Uterus (tissue), 4 donors: ENCODE data around the gene OGG1. TPM values are rescaled to one million over a fixed set of nuclear protein-coding genes. Genes with fewer than 3 reads are reported as not detected.

Source experiments
- DNase-seq, 2 donors: peaks; one replicate each; pipeline ENCODE4 v3.0.0-alpha.2; 2019 to 2020
- H3K27ac ChIP-seq, 2 donors: fragments of 200-600 bp; sonication (generic); 1 replicate in 1 of 2; 2 replicates in 1 of 2; pipeline ENCODE4 v1.5.1; 2016 to 2018
- H3K27me3 ChIP-seq, 2 donors: fragments of 200-600 bp; sonication (generic); one replicate each; pipeline ENCODE4 v1.5.1; 2018 to 2019; ENCODE audit warnings: control low read depth in 1 of 2
- H3K36me3 ChIP-seq, 2 donors: fragments of 200-600 bp; sonication (generic); one replicate each; pipeline ENCODE4 v1.5.1; 2019; ENCODE audit warnings: control low read depth in 1 of 2
- H3K4me1 ChIP-seq, 2 donors: fragments of 200-600 bp; sonication (generic); one replicate each; pipeline ENCODE4 v1.5.1; 2018 to 2019; ENCODE audit warnings: control low read depth in 1 of 2
- H3K4me3 ChIP-seq, 2 donors: fragments of 200-600 bp; sonication (generic); 1 replicate in 1 of 2; 2 replicates in 1 of 2; pipeline ENCODE4 v1.5.1; 2018 to 2019; ENCODE audit warnings: mild to moderate bottlenecking in 1 of 2
- H3K9me3 ChIP-seq, 2 donors: fragments of 200-600 bp; sonication (generic); one replicate each; pipeline ENCODE4 v1.5.1; 2019; ENCODE audit warnings: control low read depth in 1 of 2
- CTCF ChIP-seq, 4 experiments: fragments of 200-600 bp in 2 of 4; fragments of 450-650 bp in 2 of 4; sonication (generic) in 2 of 4; IDR thresholded peaks; one replicate each; pipeline ENCODE4 v1.5.1; 2016 to 2019; ENCODE audit warnings: antibody characterized with exemption in 4 of 4, mild to moderate bottlenecking in 2 of 4, moderate library complexity in 1 of 4
- POLR2A ChIP-seq, 2 donors: fragments of 450-650 bp; IDR thresholded peaks; one replicate each; pipeline ENCODE4 v1.6.1; 2016; ENCODE audit warnings: antibody characterized with exemption in 2 of 2, mild to moderate bottlenecking in 1 of 2, moderate library complexity in 1 of 2
- intact Hi-C: fragments of 100-400 bp; cut with DNase I; formaldehyde crosslinking; loops from one replicate; pipeline ENCODE4 v1.15.1; 2023; ENCODE audit warnings: low total_unique reads
- total RNA-seq, 4 donors: library from RNA; depleted of rRNA in 3 of 4; stranded (reverse); fragments of >200 nt in 3 of 4; gene quantifications; one replicate each; pipeline versions ENCODE4 v1.1.0 to v1.2.4, GENCODE V29; 2014 to 2023
- donor health status: DM: yes; HTN: yes; CAD: no.

The OGG1 gene
- total RNA-seq, 4 donors from 2014 or later, result 29.8 to 60.7 (median 44.2) TPM

- Histone ChIP-seq H3K27me3 (no peaks in the 10 kb centered on the region), H3K4me3 (no peak overlapping the region), H3K4me1 (peaks cover 0 to 6% of the 10 kb centered on the region in 2 donors), H3K36me3 (no peaks in the 10 kb centered on the region), H3K9me3 (no peaks in the 10 kb centered on the region), H3K27ac (no peak overlapping the region)
- TF ChIP-seq POLR2A (IDR thresholded peaks at IDR 0.05) (no peak), CTCF (IDR thresholded peaks at IDR 0.05) (no peak)
- intact Hi-C loops, result no loop called here
- no peak for DNase-seq
Measured at GRCh38 chr3:9779721-9780457, 30.1 kb downstream of the OGG1 start.

GRCh38 chr3:9780458-9780812, 30.7 kb downstream of the OGG1 start:
- DNase-seq, result no peak
- Histone ChIP-seq H3K27me3 (no peaks in the 10 kb centered on the region), H3K27ac (no peak overlapping the region), H3K9me3 (no peaks in the 10 kb centered on the region), H3K4me1 (peaks cover 0 to 6% of the 10 kb centered on the region in 2 donors), H3K4me3 (no peak overlapping the region), H3K36me3 (no peaks in the 10 kb centered on the region)
- TF ChIP-seq POLR2A (IDR thresholded peaks at IDR 0.05), result no peak
- TF ChIP-seq CTCF (IDR thresholded peaks at IDR 0.05), result no peak
- intact Hi-C loops, result no loop called here

GRCh38 chr3:9780910-9781309, 31.2 kb downstream of the OGG1 start:
- Histone ChIP-seq H3K4me3 (no peak overlapping the region), H3K36me3 (no peaks in the 10 kb centered on the region), H3K27ac (no peak overlapping the region), H3K4me1 (peaks cover 0 to 6% of the 10 kb centered on the region in 2 donors), H3K27me3 (no peaks in the 10 kb centered on the region), H3K9me3 (no peaks in the 10 kb centered on the region)
- intact Hi-C loops, result no loop called here
- DNase-seq, result no peak
- no peak for TF ChIP-seq CTCF (IDR thresholded peaks at IDR 0.05)
- no peak for TF ChIP-seq POLR2A (IDR thresholded peaks at IDR 0.05)

GRCh38 chr3:9781551-9781950, 31.8 kb downstream of the OGG1 start:
- Histone ChIP-seq H3K27me3 (no peaks in the 10 kb centered on the region), H3K27ac (no peak overlapping the region), H3K4me3 (no peak overlapping the region), H3K9me3 (no peaks in the 10 kb centered on the region), H3K4me1 (peaks cover 0 to 6% of the 10 kb centered on the region in 2 donors), H3K36me3 (no peaks in the 10 kb centered on the region)
- intact Hi-C loops, result no loop called here
- no peak for TF ChIP-seq CTCF (IDR thresholded peaks at IDR 0.05)
- no peak for TF ChIP-seq POLR2A (IDR thresholded peaks at IDR 0.05)
- DNase-seq, result no peak

- peaks cover 0 to 6% of the 10 kb centered on the region in 2 donors for H3K4me1 ChIP-seq
- H3K27ac ChIP-seq, result no peak overlapping the region
- no peaks in the 10 kb centered on the region for H3K36me3 ChIP-seq
- TF ChIP-seq POLR2A (IDR thresholded peaks at IDR 0.05) (no peak), CTCF (IDR thresholded peaks at IDR 0.05) (no peak)
- H3K9me3 ChIP-seq, result no peaks in the 10 kb centered on the region
- H3K4me3 ChIP-seq, result no peak overlapping the region
- no peaks in the 10 kb centered on the region for H3K27me3 ChIP-seq
- intact Hi-C loops, result no loop called here
- DNase-seq, result no peak
Measured at GRCh38 chr3:9781978-9782603, 32.3 kb downstream of the OGG1 start.
